Liver (tissue), 9 donors: ENCODE data around the gene GRIN2A. TPM values are rescaled to one million over a fixed set of nuclear protein-coding genes. Genes with fewer than 3 reads are reported as not detected.

ENCODE experiments used
- DNase-seq: peaks from one replicate; pipeline ENCODE4 v3.0.0-alpha.2; 2017; ENCODE audit warnings: low spot score
- H3K27ac ChIP-seq, 2 donors: one replicate each; pipeline ENCODE4 v1.7.0; 2013; ENCODE audit warnings: inconsistent platforms in 2 of 2, low read length in 2 of 2, control low read depth in 1 of 2, low read depth in 1 of 2, mild to moderate bottlenecking in 1 of 2
- H3K27me3 ChIP-seq, 4 donors: one replicate each; pipeline versions ENCODE4 v1.6.1 to v1.7.0; 2013; ENCODE audit warnings: low read length in 3 of 4, inconsistent platforms in 1 of 4, mild to moderate bottlenecking in 1 of 4, moderate library complexity in 1 of 4; ENCODE audit not compliant: control insufficient read depth in 4 of 4, insufficient read depth in 4 of 4
- H3K36me3 ChIP-seq, 4 donors: one replicate each; pipeline versions ENCODE4 v1.6.1 to v1.7.0; 2013; ENCODE audit warnings: low read length in 3 of 4, mild to moderate bottlenecking in 3 of 4, low read depth in 1 of 4, moderate library complexity in 1 of 4; ENCODE audit not compliant: control insufficient read depth in 4 of 4, insufficient read depth in 3 of 4
- H3K4me1 ChIP-seq, 4 donors: one replicate each; pipeline versions ENCODE4 v1.6.1 to v1.7.0; 2013; ENCODE audit warnings: low read length in 3 of 4, mild to moderate bottlenecking in 3 of 4, moderate library complexity in 1 of 4; ENCODE audit not compliant: control insufficient read depth in 4 of 4, insufficient read depth in 4 of 4
- H3K4me3 ChIP-seq, 3 donors: one replicate each; pipeline versions ENCODE4 v1.6.1 to v1.7.0; 2013; ENCODE audit warnings: low read length in 3 of 3, control low read depth in 1 of 3, low read depth in 1 of 3, mild to moderate bottlenecking in 1 of 3
- H3K9ac ChIP-seq, 2 donors: one replicate each; pipeline ENCODE4 v1.7.0; 2013; ENCODE audit warnings: low read length in 2 of 2, mild to moderate bottlenecking in 2 of 2, moderate library complexity in 2 of 2, control low read depth in 1 of 2, low read depth in 1 of 2
- H3K9me3 ChIP-seq, 4 donors: one replicate each; pipeline versions ENCODE4 v1.6.1 to v1.7.0; 2013; ENCODE audit warnings: low read length in 3 of 4; ENCODE audit not compliant: control insufficient read depth in 4 of 4
- EGR1 ChIP-seq, 2 donors: IDR thresholded peaks; 2 replicates each; pipeline ENCODE4 v1.6.1; 2016 to 2018; ENCODE audit warnings: antibody characterized with exemption in 2 of 2, low read depth in 2 of 2
- FOXA1 ChIP-seq: IDR thresholded peaks from 2 replicates; pipeline ENCODE4 v1.6.1; 2016; ENCODE audit warnings: antibody characterized with exemption
- FOXA2 ChIP-seq: IDR thresholded peaks from 2 replicates; pipeline ENCODE4 v1.6.1; 2016; ENCODE audit warnings: antibody characterized with exemption
- GABPA ChIP-seq, 2 donors: IDR thresholded peaks in 1 of 2; conservative IDR thresholded peaks in 1 of 2; 2 replicates each; pipeline ENCODE4 v1.6.1; 2016; ENCODE audit warnings: antibody characterized with exemption in 2 of 2, mild to moderate bottlenecking in 1 of 2, moderate library complexity in 1 of 2
- HNF4A ChIP-seq, 2 donors: conservative IDR thresholded peaks; 2 replicates each; pipeline ENCODE4 v1.6.1; 2016; ENCODE audit warnings: antibody characterized with exemption in 2 of 2, mild to moderate bottlenecking in 2 of 2
- HNF4G ChIP-seq: IDR thresholded peaks from 2 replicates; pipeline ENCODE4 v1.6.1; 2016; ENCODE audit warnings: antibody characterized with exemption
- JUND ChIP-seq, 2 donors: IDR thresholded peaks; 2 replicates each; pipeline ENCODE4 v1.6.1; 2016; ENCODE audit warnings: antibody characterized with exemption in 2 of 2
- MAX ChIP-seq: IDR thresholded peaks from 2 replicates; pipeline ENCODE4 v1.6.1; 2016; ENCODE audit warnings: antibody characterized with exemption
- NR2F2 ChIP-seq: IDR thresholded peaks from 2 replicates; pipeline ENCODE4 v1.6.1; 2016; ENCODE audit warnings: antibody characterized with exemption
- RAD21 ChIP-seq, 2 donors: IDR thresholded peaks; 2 replicates each; pipeline ENCODE4 v1.6.1; 2016; ENCODE audit warnings: antibody characterized with exemption in 2 of 2, mild to moderate bottlenecking in 2 of 2
- RXRA ChIP-seq, 2 donors: IDR thresholded peaks; 2 replicates each; pipeline ENCODE4 v1.6.1; 2017 to 2018; ENCODE audit warnings: antibody characterized with exemption in 2 of 2, mild to moderate bottlenecking in 1 of 2
- SP1 ChIP-seq: IDR thresholded peaks from 2 replicates; pipeline ENCODE4 v1.6.1; 2018; ENCODE audit warnings: antibody characterized with exemption, mild to moderate bottlenecking
- TAF1 ChIP-seq: conservative IDR thresholded peaks from 2 replicates; pipeline ENCODE4 v1.6.1; 2016; ENCODE audit warnings: antibody characterized with exemption, mild to moderate bottlenecking
- YY1 ChIP-seq: IDR thresholded peaks from 2 replicates; pipeline ENCODE4 v1.6.1; 2016; ENCODE audit warnings: antibody characterized with exemption, mild to moderate bottlenecking
- WGBS: extraction: QIAGEN DNeasy Blood & Tissue Kit; methylation state at CpG from one replicate; pipeline ENCODE4 v1.1.7; 2013; 5-methylcytosine and 5-hydroxymethylcytosine counted together
- polyA plus RNA-seq, 2 donors: library from polyadenylated mRNA; stranded (reverse) in 1 of 2; unstranded in 1 of 2; fragments of 200-250 nt in 1 of 2; fragments of >200 nt in 1 of 2; fragmentation: Nextera tagmentation in 1 of 2; extraction: Ambion mirVana in 1 of 2; gene quantifications; one replicate each; pipeline versions ENCODE4 v1.2.1 to v1.2.3, GENCODE V29; 2013 to 2015
- total RNA-seq, 2 donors: library from RNA; depleted of rRNA; stranded (reverse); fragments of >200 nt; gene quantifications; one replicate each; pipeline ENCODE4 v1.2.3, GENCODE V29; 2014
- TF ChIP-seq, protein P1 (sequence below): fragments of 150-350 bp; IDR thresholded peaks from 2 replicates; pipeline ENCODE4 v1.5.1; 2017; ENCODE audit warnings: improper control_type of control experiment, low read depth, low read length; ENCODE audit not compliant: missing input control
- TF ChIP-seq, protein P2 (sequence below): IDR thresholded peaks from 2 replicates; pipeline ENCODE4 v1.6.1; 2016; ENCODE audit warnings: antibody characterized with exemption
- TF ChIP-seq, protein P3 (sequence below): IDR thresholded peaks from 2 replicates; pipeline ENCODE4 v1.6.1; 2016; ENCODE audit warnings: antibody characterized with exemption, mild to moderate bottlenecking
- TF ChIP-seq, protein P4 (sequence below): IDR thresholded peaks from 2 replicates; pipeline ENCODE4 v1.6.1; 2016; ENCODE audit warnings: antibody characterized with exemption
- donor health status: healthy.
- donor health status: healthy.
- donor health status: healthy.
- donor health status: healthy.
- donor health status: healthy.

Gene GRIN2A
- total and polyA plus RNA-seq, 4 donors = under 0.01 to 0.08 (median 0.07) TPM; not detected in 1

DNA sequence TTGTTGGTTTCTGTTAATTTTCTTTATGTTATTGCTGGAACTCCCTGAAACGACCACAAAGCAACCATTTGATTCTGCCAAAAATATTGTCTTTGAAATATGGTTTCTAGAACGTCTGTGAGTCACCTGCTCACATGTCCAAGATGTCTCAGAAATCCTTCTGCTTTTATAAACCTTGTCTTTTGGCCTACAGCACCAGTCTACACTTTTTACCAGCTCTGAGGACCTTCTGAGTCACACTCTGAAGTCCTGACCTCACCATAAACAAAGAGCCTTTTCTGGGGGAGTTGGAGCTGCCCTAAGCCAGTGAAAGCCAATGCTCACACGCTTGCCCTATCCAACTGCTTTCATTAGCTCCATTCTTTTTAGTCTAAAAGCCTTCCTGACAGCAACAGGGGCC is 55.5 kb downstream of the GRIN2A start:
- H3K9me3 ChIP-seq = no peaks in the 10 kb centered on the region
- H3K9ac ChIP-seq = no peak overlapping the region
- no peak for TF ChIP-seq SP1
- no peak for TF ChIP-seq HNF4A (conservative IDR thresholded peaks at IDR 0.05)
- TF ChIP-seq, protein P1, sequence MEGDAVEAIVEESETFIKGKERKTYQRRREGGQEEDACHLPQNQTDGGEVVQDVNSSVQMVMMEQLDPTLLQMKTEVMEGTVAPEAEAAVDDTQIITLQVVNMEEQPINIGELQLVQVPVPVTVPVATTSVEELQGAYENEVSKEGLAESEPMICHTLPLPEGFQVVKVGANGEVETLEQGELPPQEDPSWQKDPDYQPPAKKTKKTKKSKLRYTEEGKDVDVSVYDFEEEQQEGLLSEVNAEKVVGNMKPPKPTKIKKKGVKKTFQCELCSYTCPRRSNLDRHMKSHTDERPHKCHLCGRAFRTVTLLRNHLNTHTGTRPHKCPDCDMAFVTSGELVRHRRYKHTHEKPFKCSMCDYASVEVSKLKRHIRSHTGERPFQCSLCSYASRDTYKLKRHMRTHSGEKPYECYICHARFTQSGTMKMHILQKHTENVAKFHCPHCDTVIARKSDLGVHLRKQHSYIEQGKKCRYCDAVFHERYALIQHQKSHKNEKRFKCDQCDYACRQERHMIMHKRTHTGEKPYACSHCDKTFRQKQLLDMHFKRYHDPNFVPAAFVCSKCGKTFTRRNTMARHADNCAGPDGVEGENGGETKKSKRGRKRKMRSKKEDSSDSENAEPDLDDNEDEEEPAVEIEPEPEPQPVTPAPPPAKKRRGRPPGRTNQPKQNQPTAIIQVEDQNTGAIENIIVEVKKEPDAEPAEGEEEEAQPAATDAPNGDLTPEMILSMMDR = no peak
- TF ChIP-seq RAD21 (IDR thresholded peaks at IDR 0.05) = no peak
- no peak for TF ChIP-seq NR2F2
- TF ChIP-seq, protein P2, sequence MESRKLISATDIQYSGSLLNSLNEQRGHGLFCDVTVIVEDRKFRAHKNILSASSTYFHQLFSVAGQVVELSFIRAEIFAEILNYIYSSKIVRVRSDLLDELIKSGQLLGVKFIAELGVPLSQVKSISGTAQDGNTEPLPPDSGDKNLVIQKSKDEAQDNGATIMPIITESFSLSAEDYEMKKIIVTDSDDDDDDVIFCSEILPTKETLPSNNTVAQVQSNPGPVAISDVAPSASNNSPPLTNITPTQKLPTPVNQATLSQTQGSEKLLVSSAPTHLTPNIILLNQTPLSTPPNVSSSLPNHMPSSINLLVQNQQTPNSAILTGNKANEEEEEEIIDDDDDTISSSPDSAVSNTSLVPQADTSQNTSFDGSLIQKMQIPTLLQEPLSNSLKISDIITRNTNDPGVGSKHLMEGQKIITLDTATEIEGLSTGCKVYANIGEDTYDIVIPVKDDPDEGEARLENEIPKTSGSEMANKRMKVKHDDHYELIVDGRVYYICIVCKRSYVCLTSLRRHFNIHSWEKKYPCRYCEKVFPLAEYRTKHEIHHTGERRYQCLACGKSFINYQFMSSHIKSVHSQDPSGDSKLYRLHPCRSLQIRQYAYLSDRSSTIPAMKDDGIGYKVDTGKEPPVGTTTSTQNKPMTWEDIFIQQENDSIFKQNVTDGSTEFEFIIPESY = no peak
- TF ChIP-seq GABPA (IDR thresholded peaks at IDR 0.05 in 1 of 2, conservative IDR thresholded peaks at IDR 0.05 in 1 of 2) = no peak
- no peak for TF ChIP-seq FOXA1
- TF ChIP-seq FOXA2 = no peak
- TF ChIP-seq, protein P3, sequence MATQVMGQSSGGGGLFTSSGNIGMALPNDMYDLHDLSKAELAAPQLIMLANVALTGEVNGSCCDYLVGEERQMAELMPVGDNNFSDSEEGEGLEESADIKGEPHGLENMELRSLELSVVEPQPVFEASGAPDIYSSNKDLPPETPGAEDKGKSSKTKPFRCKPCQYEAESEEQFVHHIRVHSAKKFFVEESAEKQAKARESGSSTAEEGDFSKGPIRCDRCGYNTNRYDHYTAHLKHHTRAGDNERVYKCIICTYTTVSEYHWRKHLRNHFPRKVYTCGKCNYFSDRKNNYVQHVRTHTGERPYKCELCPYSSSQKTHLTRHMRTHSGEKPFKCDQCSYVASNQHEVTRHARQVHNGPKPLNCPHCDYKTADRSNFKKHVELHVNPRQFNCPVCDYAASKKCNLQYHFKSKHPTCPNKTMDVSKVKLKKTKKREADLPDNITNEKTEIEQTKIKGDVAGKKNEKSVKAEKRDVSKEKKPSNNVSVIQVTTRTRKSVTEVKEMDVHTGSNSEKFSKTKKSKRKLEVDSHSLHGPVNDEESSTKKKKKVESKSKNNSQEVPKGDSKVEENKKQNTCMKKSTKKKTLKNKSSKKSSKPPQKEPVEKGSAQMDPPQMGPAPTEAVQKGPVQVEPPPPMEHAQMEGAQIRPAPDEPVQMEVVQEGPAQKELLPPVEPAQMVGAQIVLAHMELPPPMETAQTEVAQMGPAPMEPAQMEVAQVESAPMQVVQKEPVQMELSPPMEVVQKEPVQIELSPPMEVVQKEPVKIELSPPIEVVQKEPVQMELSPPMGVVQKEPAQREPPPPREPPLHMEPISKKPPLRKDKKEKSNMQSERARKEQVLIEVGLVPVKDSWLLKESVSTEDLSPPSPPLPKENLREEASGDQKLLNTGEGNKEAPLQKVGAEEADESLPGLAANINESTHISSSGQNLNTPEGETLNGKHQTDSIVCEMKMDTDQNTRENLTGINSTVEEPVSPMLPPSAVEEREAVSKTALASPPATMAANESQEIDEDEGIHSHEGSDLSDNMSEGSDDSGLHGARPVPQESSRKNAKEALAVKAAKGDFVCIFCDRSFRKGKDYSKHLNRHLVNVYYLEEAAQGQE = no peak
- TF ChIP-seq YY1 = no peak
- H3K4me1 ChIP-seq = no peaks in the 10 kb centered on the region
- no peak overlapping the region for H3K27ac ChIP-seq
- no peak for DNase-seq
- peaks cover 0 to 9% (median 0%) of the 10 kb centered on the region in 4 donors for H3K27me3 ChIP-seq
- H3K36me3 ChIP-seq = no peaks in the 10 kb centered on the region
- WGBS = 47% methylated on average over 3 of the region's 3 CpGs
- no peak overlapping the region for H3K4me3 ChIP-seq

GRCh38 chr16:10123141-10123540 is 59.1 kb downstream of the GRIN2A start:
- no peak overlapping the region for H3K9ac ChIP-seq
- H3K4me1 ChIP-seq = no peaks in the 10 kb centered on the region
- no peaks in the 10 kb centered on the region for H3K36me3 ChIP-seq
- peaks cover 0 to 9% (median 1%) of the 10 kb centered on the region in 4 donors for H3K27me3 ChIP-seq
- H3K27ac ChIP-seq = no peak overlapping the region
- no peak overlapping the region for H3K4me3 ChIP-seq
- no peak for DNase-seq
- WGBS = 57% methylated on average over 5 of the region's 5 CpGs
- H3K9me3 ChIP-seq = peaks cover 0 to 3% (median 0%) of the 10 kb centered on the region in 4 donors
- no peak for TF ChIP-seq EGR1 (IDR thresholded peaks at IDR 0.05; ENCODE audit: low read depth in 2 of 2)
- TF ChIP-seq MAX = no peak
- TF ChIP-seq, protein P3 = no peak
- TF ChIP-seq NR2F2 = no peak
- no peak for TF ChIP-seq RXRA (IDR thresholded peaks at IDR 0.05)
- TF ChIP-seq TAF1 = no peak
- TF ChIP-seq FOXA1 = no peak
- TF ChIP-seq RAD21 (IDR thresholded peaks at IDR 0.05) = no peak
- TF ChIP-seq HNF4G = no peak
- no peak for TF ChIP-seq HNF4A (conservative IDR thresholded peaks at IDR 0.05)
- TF ChIP-seq GABPA (IDR thresholded peaks at IDR 0.05 in 1 of 2, conservative IDR thresholded peaks at IDR 0.05 in 1 of 2) = no peak
- TF ChIP-seq JUND (IDR thresholded peaks at IDR 0.05) = no peak
- no peak for TF ChIP-seq FOXA2
- TF ChIP-seq, protein P1 = no peak
- TF ChIP-seq SP1 = no peak
- no peak for TF ChIP-seq YY1
- TF ChIP-seq, protein P4, sequence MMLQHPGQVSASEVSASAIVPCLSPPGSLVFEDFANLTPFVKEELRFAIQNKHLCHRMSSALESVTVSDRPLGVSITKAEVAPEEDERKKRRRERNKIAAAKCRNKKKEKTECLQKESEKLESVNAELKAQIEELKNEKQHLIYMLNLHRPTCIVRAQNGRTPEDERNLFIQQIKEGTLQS = no peak
